ENCODE measurements around the gene TADA2A. TPM values are rescaled to one million over a fixed set of nuclear protein-coding genes. Genes with fewer than 3 reads are reported as not detected.
A peak's percentile ranks its signal among the peaks of the same experiment; 100 is the strongest.

The TADA2A gene
- polyA plus RNA-seq (ENCODE audit: insufficient read length in 4 of 4): 10 to 100 TPM; 14.2 to 28.9 (median 26.3) TPM

- peak; percentile 24 to 52 (median 44) for DNase-seq (ENCODE audit: low read depth in 4 of 4, low spot score in 3 of 4)
These were observed at the start of gene TADA2A, which contains the start of gene ACACA for GRCh38 chr17:37406635-37407461. Gene TADA2A, plus strand, starts transcription at chr17:37406886. Its CDS starts 4,480 bp downstream, at chr17:37411366. Gene ACACA, minus strand, starts transcription at chr17:37406836. Its CDS starts 537 bp downstream, at chr17:37406299.

- DNase-seq (ENCODE audit: low read depth in 4 of 4, low spot score in 3 of 4): peak in 2 of 4 donors; percentile 41 to 49
These were observed 48.4 kb upstream of the TADA2A start for GRCh38 chr17:37358098-37358829.

GRCh38 chr17:37358830-37359681 lies 47.6 kb upstream of the TADA2A start:
- peak; percentile 78 to 86 (median 82) for DNase-seq (ENCODE audit: low read depth in 4 of 4, low spot score in 3 of 4)

- peak in 2 of 4 donors; percentile 34 to 40 for DNase-seq (ENCODE audit: low read depth in 4 of 4, low spot score in 3 of 4)
These were observed 47.0 kb upstream of the TADA2A start for GRCh38 chr17:37359682-37360188.

GRCh38 chr17:37360632-37361031 lies 46.1 kb upstream of the TADA2A start:
- no peak for DNase-seq (ENCODE audit: low read depth in 4 of 4, low spot score in 3 of 4)

GRCh38 chr17:37361543-37361942 lies 45.1 kb upstream of the TADA2A start:
- DNase-seq (ENCODE audit: low read depth in 4 of 4, low spot score in 3 of 4): no peak

- no peak for DNase-seq (ENCODE audit: low read depth in 4 of 4, low spot score in 3 of 4)
These were observed 41.1 kb upstream of the TADA2A start for GRCh38 chr17:37365589-37365988.

GRCh38 chr17:37368577-37368976 lies 38.1 kb upstream of the TADA2A start:
- no peak for DNase-seq (ENCODE audit: low read depth in 4 of 4, low spot score in 3 of 4)

- DNase-seq (ENCODE audit: low read depth in 4 of 4, low spot score in 3 of 4): peak; percentile 61 to 78 (median 74)
These were observed 33.0 kb upstream of the TADA2A start for GRCh38 chr17:37373530-37374159.

- no peak for DNase-seq (ENCODE audit: low read depth in 4 of 4, low spot score in 3 of 4)
These were observed 31.0 kb upstream of the TADA2A start, which contains the start of gene C17orf78 for GRCh38 chr17:37375706-37376105. Gene C17orf78, plus strand, starts transcription at chr17:37375985. Its CDS starts 108 bp downstream, at chr17:37376093.

GRCh38 chr17:37382056-37382455 lies 24.6 kb upstream of the TADA2A start:
- no peak for DNase-seq (ENCODE audit: low read depth in 4 of 4, low spot score in 3 of 4)

- DNase-seq (ENCODE audit: low read depth in 4 of 4, low spot score in 3 of 4): no peak
These were observed 22.0 kb upstream of the TADA2A start for GRCh38 chr17:37384560-37385149.

- no peak for DNase-seq (ENCODE audit: low read depth in 4 of 4, low spot score in 3 of 4)
These were observed 21.2 kb upstream of the TADA2A start for GRCh38 chr17:37385474-37385990.

- DNase-seq (ENCODE audit: low read depth in 4 of 4, low spot score in 3 of 4): no peak
These were observed 20.2 kb upstream of the TADA2A start for GRCh38 chr17:37386462-37386861.

GRCh38 chr17:37388266-37388665 lies 18.4 kb upstream of the TADA2A start:
- no peak for DNase-seq (ENCODE audit: low read depth in 4 of 4, low spot score in 3 of 4)

GRCh38 chr17:37389160-37389559 lies 17.5 kb upstream of the TADA2A start:
- no peak for DNase-seq (ENCODE audit: low read depth in 4 of 4, low spot score in 3 of 4)

GRCh38 chr17:37391146-37391545 lies 15.5 kb upstream of the TADA2A start:
- no peak for DNase-seq (ENCODE audit: low read depth in 4 of 4, low spot score in 3 of 4)

GRCh38 chr17:37392024-37392590 lies 14.6 kb upstream of the TADA2A start:
- DNase-seq (ENCODE audit: low read depth in 4 of 4, low spot score in 3 of 4): no peak

- no peak for DNase-seq (ENCODE audit: low read depth in 4 of 4, low spot score in 3 of 4)
These were observed 13.3 kb upstream of the TADA2A start for GRCh38 chr17:37393352-37393751.

Measured in right renal pelvis (tissue), 4 donors.